Uterus (tissue), 2 donors: ENCODE results near the gene STK39.

Experiments used
- POLR2A ChIP-seq, 2 donors: fragments of 450-650 bp; IDR thresholded peaks; one replicate each; pipeline ENCODE4 v1.6.1; 2016; ENCODE audit warnings: antibody characterized with exemption in 2 of 2, mild to moderate bottlenecking in 1 of 2, moderate library complexity in 1 of 2
- TF ChIP-seq, protein P1 (sequence below), 4 experiments: fragments of 200-600 bp in 2 of 4; fragments of 450-650 bp in 2 of 4; sonication (generic) in 2 of 4; IDR thresholded peaks; one replicate each; pipeline ENCODE4 v1.5.1; 2016 to 2019; ENCODE audit warnings: antibody characterized with exemption in 4 of 4, mild to moderate bottlenecking in 2 of 4, moderate library complexity in 1 of 4

DNA sequence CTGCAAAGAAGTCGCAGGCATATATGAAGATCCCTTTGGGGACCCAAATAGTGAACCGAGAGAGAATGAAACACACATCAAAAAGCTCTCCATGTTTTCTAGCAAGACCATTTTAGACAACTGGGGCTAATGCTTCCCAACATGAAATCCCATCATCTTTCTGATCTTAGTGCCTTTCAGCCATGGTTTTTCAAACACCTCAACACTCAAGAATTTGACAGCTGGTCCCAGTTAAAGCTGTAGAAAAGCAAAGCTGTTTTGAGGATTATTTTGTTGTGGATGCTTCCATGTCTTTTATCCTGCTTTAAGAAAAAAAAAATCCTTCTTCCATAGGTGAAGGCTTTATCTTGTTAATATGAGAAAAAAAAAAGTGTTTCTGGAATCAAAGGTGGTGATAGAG, 259.1 kb downstream of the STK39 start:
- TF ChIP-seq, protein P1, sequence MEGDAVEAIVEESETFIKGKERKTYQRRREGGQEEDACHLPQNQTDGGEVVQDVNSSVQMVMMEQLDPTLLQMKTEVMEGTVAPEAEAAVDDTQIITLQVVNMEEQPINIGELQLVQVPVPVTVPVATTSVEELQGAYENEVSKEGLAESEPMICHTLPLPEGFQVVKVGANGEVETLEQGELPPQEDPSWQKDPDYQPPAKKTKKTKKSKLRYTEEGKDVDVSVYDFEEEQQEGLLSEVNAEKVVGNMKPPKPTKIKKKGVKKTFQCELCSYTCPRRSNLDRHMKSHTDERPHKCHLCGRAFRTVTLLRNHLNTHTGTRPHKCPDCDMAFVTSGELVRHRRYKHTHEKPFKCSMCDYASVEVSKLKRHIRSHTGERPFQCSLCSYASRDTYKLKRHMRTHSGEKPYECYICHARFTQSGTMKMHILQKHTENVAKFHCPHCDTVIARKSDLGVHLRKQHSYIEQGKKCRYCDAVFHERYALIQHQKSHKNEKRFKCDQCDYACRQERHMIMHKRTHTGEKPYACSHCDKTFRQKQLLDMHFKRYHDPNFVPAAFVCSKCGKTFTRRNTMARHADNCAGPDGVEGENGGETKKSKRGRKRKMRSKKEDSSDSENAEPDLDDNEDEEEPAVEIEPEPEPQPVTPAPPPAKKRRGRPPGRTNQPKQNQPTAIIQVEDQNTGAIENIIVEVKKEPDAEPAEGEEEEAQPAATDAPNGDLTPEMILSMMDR (IDR thresholded peaks at IDR 0.05), result no peak
- TF ChIP-seq POLR2A (IDR thresholded peaks at IDR 0.05), result no peak
